H1 (cell line): Measurements from ENCODE around the gene PTER. TPM values are rescaled to one million over a fixed set of nuclear protein-coding genes. Genes with fewer than 3 reads are reported as not detected.

Experiments
- CHD1 ChIP-seq: IDR thresholded peaks from 2 replicates; pipeline ENCODE4 v1.6.1; 2012; ENCODE audit warnings: low read depth, low read length, improper control_type of control experiment
- SUZ12 ChIP-seq: fragments of 200-600 bp; sonication (generic); IDR thresholded peaks from 2 replicates; pipeline ENCODE4 v1.6.1; 2012; ENCODE audit warnings: mild to moderate bottlenecking, inconsistent platforms, low read length, moderate library complexity, mixed read lengths
- polyA plus RNA-seq, 7 experiments: library from polyadenylated mRNA; depleted of rRNA in 3 of 7; stranded (reverse) in 5 of 7; unstranded in 2 of 7; fragments of >200 nt in 5 of 7; fragments of 200-250 nt in 2 of 7; gene quantifications; 1 replicate in 5 of 7; 2 replicates in 1 of 7; 4 replicates in 1 of 7; pipeline versions ENCODE4 v1.2.1 to v1.2.3, GENCODE V29; 2011 to 2013; ENCODE audit warnings: missing spikeins in 2 of 7, mixed read lengths in 2 of 7
- total RNA-seq: library from RNA; stranded (reverse); fragmentation: NEBNext Ultra II Directional; extraction: Animal tissue kit (Norgen Biotek cat#: 25700); gene quantifications from 2 replicates; pipeline ENCODE4 v1.2.1, GENCODE V29; 2021
- TF ChIP-seq, protein P1 (sequence below): fragments of 300-600 bp; sonication (generic); IDR thresholded peaks from 2 replicates; pipeline ENCODE4 v1.7.1; 2012; ENCODE audit warnings: low read length, moderate library complexity, mild to moderate bottlenecking, inconsistent platforms; ENCODE audit not compliant: insufficient replicate concordance

PTER gene
- total and polyA plus RNA-seq, 2 of the 8 experiments (the other 6 are each of a cell fraction or from before 2014, with no cell fraction given), result 4.4 to 7.8 TPM

DNA sequence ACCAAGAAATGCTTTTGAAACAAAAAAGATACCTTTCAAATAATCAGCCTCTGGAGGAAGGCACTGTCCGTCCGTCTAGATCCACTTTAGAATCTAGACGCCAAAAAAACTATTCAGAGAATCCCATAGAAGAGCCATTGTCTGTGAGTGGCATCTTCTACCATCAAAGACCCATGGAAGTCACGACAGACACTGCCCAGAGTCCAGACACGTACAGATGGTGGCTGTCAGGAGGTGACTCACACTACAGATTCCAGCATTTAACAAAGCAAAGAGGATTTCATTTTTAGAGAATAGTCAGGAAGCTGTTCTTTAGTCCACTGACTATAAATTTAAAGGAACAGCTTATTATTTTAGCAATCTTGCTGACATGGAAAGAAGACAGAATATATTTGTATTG, 73.2 kb downstream of the PTER start (continued):
- TF ChIP-seq SUZ12 (no peak), CHD1 (no peak)
- TF ChIP-seq, protein P1, sequence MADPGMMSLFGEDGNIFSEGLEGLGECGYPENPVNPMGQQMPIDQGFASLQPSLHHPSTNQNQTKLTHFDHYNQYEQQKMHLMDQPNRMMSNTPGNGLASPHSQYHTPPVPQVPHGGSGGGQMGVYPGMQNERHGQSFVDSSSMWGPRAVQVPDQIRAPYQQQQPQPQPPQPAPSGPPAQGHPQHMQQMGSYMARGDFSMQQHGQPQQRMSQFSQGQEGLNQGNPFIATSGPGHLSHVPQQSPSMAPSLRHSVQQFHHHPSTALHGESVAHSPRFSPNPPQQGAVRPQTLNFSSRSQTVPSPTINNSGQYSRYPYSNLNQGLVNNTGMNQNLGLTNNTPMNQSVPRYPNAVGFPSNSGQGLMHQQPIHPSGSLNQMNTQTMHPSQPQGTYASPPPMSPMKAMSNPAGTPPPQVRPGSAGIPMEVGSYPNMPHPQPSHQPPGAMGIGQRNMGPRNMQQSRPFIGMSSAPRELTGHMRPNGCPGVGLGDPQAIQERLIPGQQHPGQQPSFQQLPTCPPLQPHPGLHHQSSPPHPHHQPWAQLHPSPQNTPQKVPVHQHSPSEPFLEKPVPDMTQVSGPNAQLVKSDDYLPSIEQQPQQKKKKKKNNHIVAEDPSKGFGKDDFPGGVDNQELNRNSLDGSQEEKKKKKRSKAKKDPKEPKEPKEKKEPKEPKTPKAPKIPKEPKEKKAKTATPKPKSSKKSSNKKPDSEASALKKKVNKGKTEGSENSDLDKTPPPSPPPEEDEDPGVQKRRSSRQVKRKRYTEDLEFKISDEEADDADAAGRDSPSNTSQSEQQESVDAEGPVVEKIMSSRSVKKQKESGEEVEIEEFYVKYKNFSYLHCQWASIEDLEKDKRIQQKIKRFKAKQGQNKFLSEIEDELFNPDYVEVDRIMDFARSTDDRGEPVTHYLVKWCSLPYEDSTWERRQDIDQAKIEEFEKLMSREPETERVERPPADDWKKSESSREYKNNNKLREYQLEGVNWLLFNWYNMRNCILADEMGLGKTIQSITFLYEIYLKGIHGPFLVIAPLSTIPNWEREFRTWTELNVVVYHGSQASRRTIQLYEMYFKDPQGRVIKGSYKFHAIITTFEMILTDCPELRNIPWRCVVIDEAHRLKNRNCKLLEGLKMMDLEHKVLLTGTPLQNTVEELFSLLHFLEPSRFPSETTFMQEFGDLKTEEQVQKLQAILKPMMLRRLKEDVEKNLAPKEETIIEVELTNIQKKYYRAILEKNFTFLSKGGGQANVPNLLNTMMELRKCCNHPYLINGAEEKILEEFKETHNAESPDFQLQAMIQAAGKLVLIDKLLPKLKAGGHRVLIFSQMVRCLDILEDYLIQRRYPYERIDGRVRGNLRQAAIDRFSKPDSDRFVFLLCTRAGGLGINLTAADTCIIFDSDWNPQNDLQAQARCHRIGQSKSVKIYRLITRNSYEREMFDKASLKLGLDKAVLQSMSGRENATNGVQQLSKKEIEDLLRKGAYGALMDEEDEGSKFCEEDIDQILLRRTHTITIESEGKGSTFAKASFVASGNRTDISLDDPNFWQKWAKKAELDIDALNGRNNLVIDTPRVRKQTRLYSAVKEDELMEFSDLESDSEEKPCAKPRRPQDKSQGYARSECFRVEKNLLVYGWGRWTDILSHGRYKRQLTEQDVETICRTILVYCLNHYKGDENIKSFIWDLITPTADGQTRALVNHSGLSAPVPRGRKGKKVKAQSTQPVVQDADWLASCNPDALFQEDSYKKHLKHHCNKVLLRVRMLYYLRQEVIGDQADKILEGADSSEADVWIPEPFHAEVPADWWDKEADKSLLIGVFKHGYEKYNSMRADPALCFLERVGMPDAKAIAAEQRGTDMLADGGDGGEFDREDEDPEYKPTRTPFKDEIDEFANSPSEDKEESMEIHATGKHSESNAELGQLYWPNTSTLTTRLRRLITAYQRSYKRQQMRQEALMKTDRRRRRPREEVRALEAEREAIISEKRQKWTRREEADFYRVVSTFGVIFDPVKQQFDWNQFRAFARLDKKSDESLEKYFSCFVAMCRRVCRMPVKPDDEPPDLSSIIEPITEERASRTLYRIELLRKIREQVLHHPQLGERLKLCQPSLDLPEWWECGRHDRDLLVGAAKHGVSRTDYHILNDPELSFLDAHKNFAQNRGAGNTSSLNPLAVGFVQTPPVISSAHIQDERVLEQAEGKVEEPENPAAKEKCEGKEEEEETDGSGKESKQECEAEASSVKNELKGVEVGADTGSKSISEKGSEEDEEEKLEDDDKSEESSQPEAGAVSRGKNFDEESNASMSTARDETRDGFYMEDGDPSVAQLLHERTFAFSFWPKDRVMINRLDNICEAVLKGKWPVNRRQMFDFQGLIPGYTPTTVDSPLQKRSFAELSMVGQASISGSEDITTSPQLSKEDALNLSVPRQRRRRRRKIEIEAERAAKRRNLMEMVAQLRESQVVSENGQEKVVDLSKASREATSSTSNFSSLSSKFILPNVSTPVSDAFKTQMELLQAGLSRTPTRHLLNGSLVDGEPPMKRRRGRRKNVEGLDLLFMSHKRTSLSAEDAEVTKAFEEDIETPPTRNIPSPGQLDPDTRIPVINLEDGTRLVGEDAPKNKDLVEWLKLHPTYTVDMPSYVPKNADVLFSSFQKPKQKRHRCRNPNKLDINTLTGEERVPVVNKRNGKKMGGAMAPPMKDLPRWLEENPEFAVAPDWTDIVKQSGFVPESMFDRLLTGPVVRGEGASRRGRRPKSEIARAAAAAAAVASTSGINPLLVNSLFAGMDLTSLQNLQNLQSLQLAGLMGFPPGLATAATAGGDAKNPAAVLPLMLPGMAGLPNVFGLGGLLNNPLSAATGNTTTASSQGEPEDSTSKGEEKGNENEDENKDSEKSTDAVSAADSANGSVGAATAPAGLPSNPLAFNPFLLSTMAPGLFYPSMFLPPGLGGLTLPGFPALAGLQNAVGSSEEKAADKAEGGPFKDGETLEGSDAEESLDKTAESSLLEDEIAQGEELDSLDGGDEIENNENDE, result no peak
- TF ChIP-seq, all 59 proteins: peak for 0
